Fibroblast of mammary gland (primary cell): ENCODE data around the gene YPEL2.

Experiments
- DNase-seq: peaks from one replicate; pipeline ENCODE4 v3.0.0-alpha.2; 2010; ENCODE audit warnings: low read depth
- H3K4me3 ChIP-seq: 2 replicates; pipeline ENCODE4 v1.5.1; 2011; ENCODE audit warnings: low read depth, mild to moderate bottlenecking, low read length, moderate library complexity; ENCODE audit not compliant: control insufficient read depth
- TF ChIP-seq, protein P1 (sequence below): conservative IDR thresholded peaks from 2 replicates; pipeline ENCODE4 v1.5.1; 2011; ENCODE audit warnings: low read depth, low read length, inconsistent platforms; ENCODE audit not compliant: control insufficient read depth, insufficient read depth

YPEL2 gene

DNA sequence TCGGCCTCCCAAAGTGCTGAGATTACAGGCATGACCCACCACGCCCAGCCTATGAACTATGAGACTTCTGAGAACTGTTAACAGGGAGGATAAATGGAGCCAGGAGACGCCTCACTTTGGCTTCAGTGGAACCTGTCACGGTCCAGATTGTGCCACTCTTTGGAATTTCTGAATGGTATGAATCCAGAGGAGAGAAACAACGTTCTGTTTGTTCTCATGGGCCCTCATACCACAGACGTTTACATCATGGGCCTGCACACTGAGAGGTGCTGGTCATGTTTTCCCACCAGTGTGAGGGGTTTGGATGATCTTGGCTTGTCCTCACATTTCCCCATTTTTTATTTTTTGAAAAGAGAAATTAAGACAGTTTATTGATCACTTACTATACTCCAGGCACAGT lies 90.3 kb downstream of the YPEL2 start:
- DNase-seq = no peak
- no peak overlapping the region for H3K4me3 ChIP-seq
- TF ChIP-seq, protein P1, sequence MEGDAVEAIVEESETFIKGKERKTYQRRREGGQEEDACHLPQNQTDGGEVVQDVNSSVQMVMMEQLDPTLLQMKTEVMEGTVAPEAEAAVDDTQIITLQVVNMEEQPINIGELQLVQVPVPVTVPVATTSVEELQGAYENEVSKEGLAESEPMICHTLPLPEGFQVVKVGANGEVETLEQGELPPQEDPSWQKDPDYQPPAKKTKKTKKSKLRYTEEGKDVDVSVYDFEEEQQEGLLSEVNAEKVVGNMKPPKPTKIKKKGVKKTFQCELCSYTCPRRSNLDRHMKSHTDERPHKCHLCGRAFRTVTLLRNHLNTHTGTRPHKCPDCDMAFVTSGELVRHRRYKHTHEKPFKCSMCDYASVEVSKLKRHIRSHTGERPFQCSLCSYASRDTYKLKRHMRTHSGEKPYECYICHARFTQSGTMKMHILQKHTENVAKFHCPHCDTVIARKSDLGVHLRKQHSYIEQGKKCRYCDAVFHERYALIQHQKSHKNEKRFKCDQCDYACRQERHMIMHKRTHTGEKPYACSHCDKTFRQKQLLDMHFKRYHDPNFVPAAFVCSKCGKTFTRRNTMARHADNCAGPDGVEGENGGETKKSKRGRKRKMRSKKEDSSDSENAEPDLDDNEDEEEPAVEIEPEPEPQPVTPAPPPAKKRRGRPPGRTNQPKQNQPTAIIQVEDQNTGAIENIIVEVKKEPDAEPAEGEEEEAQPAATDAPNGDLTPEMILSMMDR = no peak

DNA sequence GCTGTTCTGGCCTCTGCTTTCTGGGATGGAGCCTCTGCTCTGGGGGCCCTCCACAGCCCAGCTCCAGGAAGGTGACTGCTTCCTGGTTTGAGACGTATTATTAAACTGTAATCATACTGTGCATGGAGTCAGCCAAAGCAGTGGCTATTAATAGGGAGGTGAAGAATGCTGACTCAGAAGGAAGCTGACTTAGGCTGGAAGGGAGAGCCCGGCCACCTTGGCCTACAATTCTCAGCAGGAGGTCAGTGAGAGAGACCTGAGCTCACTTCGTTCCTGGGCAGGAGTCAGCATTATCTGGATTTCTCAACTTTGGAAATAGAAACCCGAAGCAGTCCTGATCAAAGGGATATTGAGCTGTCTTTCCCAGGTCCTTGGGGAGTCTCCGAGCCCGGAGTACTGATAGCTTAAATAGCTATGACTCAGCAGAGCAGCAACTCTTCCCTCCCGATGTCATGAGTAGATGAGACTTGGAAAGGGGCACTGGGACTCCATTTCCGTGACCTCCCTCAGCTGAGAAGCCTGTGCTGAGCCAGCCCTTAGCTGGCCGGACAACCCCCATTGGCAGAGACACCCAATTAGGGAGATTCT lies 91.8 kb downstream of the YPEL2 start:
- peak; percentile 96 for DNase-seq
- H3K4me3 ChIP-seq = no peak overlapping the region
- TF ChIP-seq, protein P1 = no peak

DNA sequence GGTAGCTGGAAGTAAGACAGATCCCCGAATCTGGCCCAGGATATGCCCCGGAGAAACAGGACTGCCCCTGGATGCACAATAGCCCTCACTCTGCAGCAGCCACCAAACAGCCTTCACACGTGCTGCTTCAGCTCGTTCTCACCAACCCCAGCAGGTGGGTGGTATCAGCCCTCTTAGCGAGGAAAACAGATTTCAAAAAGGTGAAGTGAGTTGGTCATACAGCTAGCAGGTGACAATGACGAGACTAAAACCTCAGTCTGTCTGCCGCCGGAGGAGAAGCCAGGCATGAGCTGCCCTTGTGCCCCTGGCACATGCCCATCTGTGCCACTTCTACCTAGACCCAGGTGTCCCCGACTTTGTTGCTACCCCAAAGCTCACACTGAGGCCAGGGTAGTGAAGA lies 92.4 kb downstream of the YPEL2 start:
- DNase-seq = no peak
- TF ChIP-seq, protein P1 = no peak
- no peak overlapping the region for H3K4me3 ChIP-seq

DNA sequence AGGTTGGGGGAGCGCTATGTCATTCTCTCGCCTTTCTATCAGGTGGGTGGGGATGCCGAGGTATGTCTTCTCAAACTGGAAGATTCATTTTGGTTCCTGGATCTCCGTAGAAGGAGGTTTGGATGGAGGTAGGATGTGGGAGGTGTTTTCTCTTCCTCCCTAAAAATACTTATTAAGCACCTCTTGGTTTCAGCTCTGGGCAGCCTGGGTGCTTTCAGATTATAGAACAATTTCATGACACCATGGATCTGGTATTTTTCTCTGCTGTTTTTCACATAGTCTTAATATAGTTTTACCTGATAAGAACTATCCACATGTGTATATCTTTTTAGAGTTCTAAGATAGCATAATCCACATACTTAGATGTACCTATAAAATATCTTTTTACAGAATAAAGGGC lies 92.9 kb downstream of the YPEL2 start:
- no peak for DNase-seq
- TF ChIP-seq, protein P1 = no peak
- no peak overlapping the region for H3K4me3 ChIP-seq

DNA sequence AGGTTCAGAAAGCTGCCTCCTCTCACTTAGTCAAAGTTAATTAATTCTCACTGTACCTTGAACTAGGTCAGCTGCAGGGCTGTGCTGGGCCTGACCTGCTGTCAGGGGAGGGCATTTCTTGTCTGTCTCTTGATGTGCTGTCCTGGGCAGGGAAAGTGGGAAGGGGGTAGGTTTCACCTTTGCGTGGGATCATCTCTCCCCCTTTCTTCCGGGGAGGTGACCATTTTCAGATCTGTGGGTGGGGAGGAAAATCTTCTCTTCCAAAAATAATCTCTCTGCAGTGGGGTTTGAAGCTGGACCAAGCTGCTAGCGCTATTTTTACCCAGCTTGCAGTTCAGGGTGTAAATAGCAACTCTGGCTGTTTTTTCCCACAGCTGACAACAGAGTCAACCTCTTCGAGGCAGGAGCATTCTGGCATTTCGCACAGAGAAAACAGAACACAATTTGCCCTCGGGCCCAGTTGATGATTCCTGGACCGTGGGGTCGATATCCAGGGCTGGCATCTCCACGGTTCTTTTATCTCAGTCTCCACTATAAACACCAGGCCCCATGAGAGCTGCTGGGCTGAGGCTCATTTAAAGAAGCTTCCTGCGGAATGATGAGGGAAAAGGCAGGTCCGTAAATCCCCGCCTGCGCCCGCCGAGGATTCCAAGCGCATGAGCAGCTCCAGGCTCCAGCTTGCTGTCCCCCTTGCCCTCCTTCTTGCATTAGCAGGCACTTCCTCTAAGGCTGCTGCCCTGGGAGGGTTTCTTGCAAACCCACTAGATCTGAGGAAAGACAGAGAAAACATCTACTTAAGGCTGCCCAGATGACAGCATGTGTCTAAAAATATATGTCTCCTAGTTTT lies 93.9 kb downstream of the YPEL2 start:
- no peak overlapping the region for H3K4me3 ChIP-seq
- TF ChIP-seq, protein P1 = no peak
- DNase-seq = peak; percentile 80

DNA sequence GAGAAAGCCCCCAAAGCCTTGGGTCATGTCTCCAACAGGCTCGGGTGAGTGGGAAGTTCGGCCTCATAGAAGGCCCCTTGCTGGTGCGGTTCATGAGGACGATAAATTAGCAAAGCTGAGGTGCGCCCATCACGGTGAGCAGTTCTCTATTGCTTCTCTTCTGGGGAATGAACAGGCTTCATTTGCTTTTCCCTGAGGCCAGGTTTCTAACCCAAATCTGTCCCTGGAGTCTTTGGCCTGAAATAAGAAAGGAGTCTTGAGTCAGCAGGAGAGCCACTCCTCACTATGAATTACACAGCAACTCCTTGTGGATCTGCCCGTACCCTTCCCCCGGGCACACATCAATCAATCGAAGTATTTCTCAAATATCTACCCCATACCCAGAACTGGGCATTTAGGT lies 94.6 kb downstream of the YPEL2 start:
- no peak for DNase-seq
- TF ChIP-seq, protein P1 = no peak
- no peak overlapping the region for H3K4me3 ChIP-seq
